K562 (cell line): ENCODE data around the gene MINDY4. TPM values are rescaled to one million over a fixed set of nuclear protein-coding genes. Genes with fewer than 3 reads are reported as not detected.

Experiments used
- ATAC-seq: fragments of 200-7000 bp; cut with Tn5 transposase; 3 replicates; pipeline ENCODE4 v1.9.1; 2020; ENCODE audit warnings: moderate library complexity
- BruUV-seq: library from RNA; stranded (reverse); fragments of 400-500 nt; replicated peaks from 2 replicates; lab custom pipeline; 2021; lab: Mats Ljungman, UMichigan
- CTCF ChIA-PET: fragments of 300-600 bp; formaldehyde crosslinking; extraction: SDS; loops from one replicate; lab custom pipeline; 2021; ENCODE audit warnings: low intra/inter-chr PET ratio; lab: Yijun Ruan, JAX
- POLR2A ChIA-PET: fragments of 300-600, 350-650 bp; sonication (Branson Sonifier 250); formaldehyde crosslinking; extraction: SDS; loops from one replicate; lab custom pipeline; 2021; ENCODE audit warnings: antibody characterized with exemption, inconsistent platforms; lab: Yijun Ruan, JAX
- DNase-seq, 4 experiments: peaks; one replicate each; pipeline versions ENCODE4 v3.0.0 to v3.0.0-alpha.2; 2011 to 2018; ENCODE audit warnings: low spot score in 3 of 4, mixed read lengths in 3 of 4; ENCODE audit errors: extremely low read depth in 1 of 4
- FAIRE-seq: peaks from 2 replicates; lab custom pipeline; 2011; peaks lifted over from hg19 to GRCh38; lab: Jason Lieb, UNC
- H2AFZ ChIP-seq: 2 replicates; pipeline ENCODE4 v1.6.0; 2011; ENCODE audit warnings: low read depth, low read length, control low read depth, inconsistent platforms
- H3K27ac ChIP-seq: fragments of 200-600 bp; 3 replicates; pipeline ENCODE4 v1.8.0; 2011; ENCODE audit warnings: low read depth, mild to moderate bottlenecking, control low read depth, inconsistent platforms, low read length, moderate library complexity, mixed read lengths; ENCODE audit errors: extremely low read depth
- H3K27me3 ChIP-seq, 2 experiments: fragments of 300-600 bp in 1 of 2; 2 replicates in 1 of 2; 3 replicates in 1 of 2; pipeline versions ENCODE4 v1.6.0 to v1.8.0; 2011; ENCODE audit warnings: inconsistent platforms in 2 of 2, low read length in 2 of 2, mild to moderate bottlenecking in 1 of 2, mixed read lengths in 1 of 2, moderate library complexity in 1 of 2; ENCODE audit not compliant: control insufficient read depth in 2 of 2, insufficient read depth in 2 of 2
- H3K36me3 ChIP-seq: fragments of 300-600 bp; 3 replicates; pipeline ENCODE4 v1.8.0; 2011; ENCODE audit warnings: mild to moderate bottlenecking, low read length, inconsistent platforms; ENCODE audit not compliant: control insufficient read depth, insufficient read depth
- H3K4me1 ChIP-seq, 2 experiments: fragments of 200-600 bp in 1 of 2; replicated peaks in 1 of 2; 2 replicates in 1 of 2; 3 replicates in 1 of 2; pipeline versions ENCODE4 v1.5.1 to v1.8.0; 2011; ENCODE audit warnings: inconsistent platforms in 2 of 2, low read length in 2 of 2, mild to moderate bottlenecking in 1 of 2, mixed read lengths in 1 of 2, moderate library complexity in 1 of 2; ENCODE audit not compliant: control insufficient read depth in 2 of 2, insufficient read depth in 2 of 2
- H3K4me2 ChIP-seq: 2 replicates; pipeline ENCODE4 v1.6.1; 2011; ENCODE audit warnings: low read length, control low read depth, inconsistent platforms, mixed read lengths; ENCODE audit not compliant: insufficient read depth
- H3K4me3 ChIP-seq: fragments of 200-600 bp; sonication (generic), shearing (Covaris generic); 2 replicates; pipeline ENCODE4 v1.5.1; 2016; ENCODE audit warnings: control low read depth, inconsistent platforms
- H3K79me2 ChIP-seq: fragments of 200-600 bp; 3 replicates; pipeline ENCODE4 v1.8.0; 2011; ENCODE audit warnings: low read length, inconsistent platforms; ENCODE audit not compliant: control insufficient read depth, insufficient read depth
- H3K9ac ChIP-seq, 2 experiments: 2 replicates each; pipeline versions ENCODE4 v1.6.0 to v1.6.1; 2011; ENCODE audit warnings: low read depth in 2 of 2, low read length in 2 of 2, control low read depth in 1 of 2, inconsistent platforms in 1 of 2, mild to moderate bottlenecking in 1 of 2, mixed read lengths in 1 of 2; ENCODE audit not compliant: insufficient read depth in 1 of 2
- H3K9me1 ChIP-seq: one replicate; pipeline ENCODE4 v1.6.0; 2011; ENCODE audit warnings: inconsistent platforms, mild to moderate bottlenecking, low read length, moderate library complexity; ENCODE audit not compliant: control insufficient read depth, insufficient read depth
- H3K9me3 ChIP-seq: replicated peaks from 2 replicates; pipeline ENCODE4 v1.5.1; 2011; ENCODE audit warnings: low read depth, low read length, inconsistent platforms; ENCODE audit not compliant: control insufficient read depth, insufficient read depth
- H4K20me1 ChIP-seq: replicated peaks from 2 replicates; pipeline ENCODE4 v1.6.1; 2011; ENCODE audit warnings: low read length, inconsistent platforms, mixed read lengths; ENCODE audit not compliant: control insufficient read depth, insufficient read depth
- ADNP ChIP-seq: fragments of 200-800 bp; sonication (Bioruptor generic); IDR thresholded peaks from 2 replicates; pipeline ENCODE4 v1.6.1; 2016; ENCODE audit warnings: missing genetic modification characterization, missing compliant biosample characterization
- CREM ChIP-seq: IDR thresholded peaks from 2 replicates; pipeline ENCODE4 v1.6.1; 2014; ENCODE audit warnings: antibody characterized with exemption, low read depth
- EHMT2 ChIP-seq: fragments of 450-650 bp; IDR thresholded peaks from 2 replicates; pipeline ENCODE4 v1.6.1; 2018; ENCODE audit warnings: antibody characterized with exemption
- ETV1 ChIP-seq: fragments of 450-650 bp; conservative IDR thresholded peaks from 2 replicates; pipeline ENCODE4 v1.6.1; 2016; ENCODE audit warnings: missing genetic modification characterization, control low read depth, low read depth, missing compliant biosample characterization
- ETV6 ChIP-seq, 3 experiments: fragments of 150-350 bp in 1 of 3; sonication (generic) in 1 of 3; formaldehyde crosslinking in 1 of 3; IDR thresholded peaks; 2 replicates each; pipeline versions ENCODE4 v1.6.1 to v1.8.0; 2014 to 2022; ENCODE audit warnings: borderline replicate concordance in 2 of 3, low read depth in 2 of 3, antibody characterized with exemption in 1 of 3, low read length in 1 of 3, mild to moderate bottlenecking in 1 of 3, missing genetic modification reagents in 1 of 3
- KAT7 ChIP-seq: sonication (generic); formaldehyde crosslinking; IDR thresholded peaks from 2 replicates; pipeline ENCODE4 v1.8.0; 2022; ENCODE audit warnings: missing genetic modification reagents, mild to moderate bottlenecking, borderline replicate concordance
- NFATC3 ChIP-seq: fragments of 450-650 bp; IDR thresholded peaks from 2 replicates; pipeline ENCODE4 v1.6.1; 2017; ENCODE audit warnings: mild to moderate bottlenecking
- PML ChIP-seq: IDR thresholded peaks from 2 replicates; pipeline ENCODE4 v1.6.1; 2012; ENCODE audit warnings: low read length, inconsistent platforms
- SRSF9 ChIP-seq: fragments of 200-400 bp; formaldehyde crosslinking; IDR thresholded peaks from 2 replicates; pipeline ENCODE4 v1.6.1; 2017; ENCODE audit warnings: low read depth, low read length, borderline replicate concordance
- ZBTB9 ChIP-seq: fragments of 450-650 bp; formaldehyde crosslinking; IDR thresholded peaks from 2 replicates; pipeline ENCODE4 v1.4.0; 2020; ENCODE audit warnings: mild to moderate bottlenecking, moderate library complexity
- ZNF146 ChIP-seq: IDR thresholded peaks from one replicate; pipeline ENCODE4 v1.6.1; 2018; ENCODE audit warnings: missing compliant biosample characterization; ENCODE audit not compliant: unreplicated experiment
- ZNF589 ChIP-seq: fragments of 200-800 bp; sonication (Bioruptor generic); IDR thresholded peaks from 2 replicates; pipeline ENCODE4 v1.6.1; 2016; ENCODE audit warnings: low read depth, missing genetic modification characterization, missing compliant biosample characterization
- ZNF695 ChIP-seq: fragments of 450-650 bp; formaldehyde crosslinking; IDR thresholded peaks from 2 replicates; pipeline ENCODE4 v1.4.0; 2020; ENCODE audit warnings: mild to moderate bottlenecking, moderate library complexity
- WGBS: fragments of 100-300 bp; shearing (Covaris generic); methylation state at CpG from one replicate; pipeline ENCODE4 v1.1.6; 2016; ENCODE audit warnings: low coverage, mixed read lengths; ENCODE audit not compliant: insufficient coverage; ENCODE audit errors: missing lambda C conversion rate; 5-methylcytosine and 5-hydroxymethylcytosine counted together
- in situ Hi-C: fragments of 300-500 bp; cut with MboI; formaldehyde crosslinking; loops from 4 replicates; pipeline ENCODE4 v1.15.0; 2018; ENCODE audit warnings: inconsistent platforms, mixed read lengths
- intact Hi-C: fragments of 100-400 bp; cut with micrococcal nuclease; formaldehyde crosslinking; loops from 2 replicates; pipeline ENCODE4 v1.14.2; 2022
- polyA plus RNA-seq, 8 experiments: library from polyadenylated mRNA; depleted of rRNA in 4 of 8; stranded (reverse) in 5 of 8; unstranded in 3 of 8; fragments of >200 nt; fragmentation: Nextera tagmentation in 2 of 8; fragmentation: Illumina TruSeq in 1 of 8; extraction: Ambion mirVana in 2 of 8; extraction: Trizol in 1 of 8; gene quantifications; 2 replicates each; pipeline versions ENCODE4 v1.2.1 to v1.2.3, GENCODE V29; 2011 to 2014; ENCODE audit warnings: inconsistent platforms in 1 of 8, missing spikeins in 1 of 8
- total RNA-seq, 7 experiments: library from RNA; depleted of rRNA in 6 of 7; stranded (reverse); fragments of >200 nt in 6 of 7; fragmentation: Illumina TruSeq in 2 of 7; extraction: Trizol in 2 of 7; gene quantifications; 2 replicates each; pipeline versions ENCODE4 v1.2.1 to v1.2.3, GENCODE V29; 2011 to 2021; ENCODE audit warnings: low replicate concordance in 1 of 7
- TF ChIP-seq, protein P1 (sequence below): fragments of 450-650 bp; IDR thresholded peaks from 2 replicates; pipeline ENCODE4 v1.6.1; 2016; ENCODE audit warnings: antibody characterized with exemption
- TF ChIP-seq, protein P2 (sequence below): IDR thresholded peaks from 2 replicates; pipeline ENCODE4 v1.6.1; 2011; ENCODE audit not compliant: insufficient read length; ENCODE audit errors: extremely low read depth

The MINDY4 gene
- total and polyA plus RNA-seq, 9 of the 15 experiments (the other 6 are each of a cell fraction or from before 2014, with no cell fraction given) = 2.1 to 16.7 (median 11.0) TPM

DNA sequence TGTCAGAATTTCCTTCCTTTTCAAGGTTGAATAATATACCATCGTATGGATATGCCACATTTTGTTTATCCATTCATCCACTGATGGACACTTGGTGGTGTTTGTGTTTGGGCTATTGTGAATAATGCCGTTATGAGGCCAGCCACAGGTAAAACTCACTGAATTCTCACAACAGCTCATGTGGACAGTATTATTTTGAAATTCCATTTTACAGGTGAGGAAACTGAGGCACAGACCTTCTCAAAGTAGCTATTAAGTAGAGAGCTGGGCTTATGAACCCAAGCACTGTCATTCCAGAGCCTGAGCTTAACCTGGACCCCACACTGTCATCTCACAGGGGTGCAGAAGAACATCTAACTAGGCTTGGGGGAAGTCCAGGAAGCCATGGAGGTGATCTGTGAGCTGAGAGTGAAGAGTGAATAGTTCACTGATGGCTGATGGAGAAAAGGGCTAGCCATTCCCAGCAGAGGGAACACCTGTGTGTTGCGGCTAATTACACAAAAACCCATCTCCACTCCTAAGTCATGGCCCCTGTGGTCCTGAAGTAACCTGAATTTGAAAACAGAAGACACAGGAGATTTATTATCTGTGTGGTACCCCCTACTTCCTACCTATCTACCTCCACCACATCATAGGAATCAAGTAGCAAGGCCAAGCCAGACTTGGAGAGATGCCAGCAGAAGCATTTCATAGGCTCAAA lies 10.6 kb upstream of the MINDY4 start (continued):
- TF ChIP-seq, protein P1, sequence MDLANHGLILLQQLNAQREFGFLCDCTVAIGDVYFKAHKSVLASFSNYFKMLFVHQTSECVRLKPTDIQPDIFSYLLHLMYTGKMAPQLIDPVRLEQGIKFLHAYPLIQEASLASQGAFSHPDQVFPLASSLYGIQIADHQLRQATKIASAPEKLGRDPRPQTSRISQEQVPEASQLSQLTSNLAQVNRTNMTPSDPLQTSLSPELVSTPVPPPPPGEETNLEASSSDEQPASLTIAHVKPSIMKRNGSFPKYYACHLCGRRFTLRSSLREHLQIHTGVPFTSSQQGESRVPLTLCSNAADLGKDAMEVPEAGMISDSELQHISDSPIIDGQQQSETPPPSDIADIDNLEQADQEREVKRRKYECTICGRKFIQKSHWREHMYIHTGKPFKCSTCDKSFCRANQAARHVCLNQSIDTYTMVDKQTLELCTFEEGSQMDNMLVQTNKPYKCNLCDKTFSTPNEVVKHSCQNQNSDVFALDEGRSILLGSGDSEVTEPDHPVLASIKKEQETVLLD = no peak
- TF ChIP-seq ZNF695 (CRISPR knock-in tag) = no peak
- 0 out of 2 replicates have a peak, but pooled peaks have one; percentile 16 for TF ChIP-seq ETV1 (tag)
- peak; percentile 43; the same call in 1 of the 2 replicates for TF ChIP-seq ADNP
- TF ChIP-seq ZNF146 = peak; percentile 27

DNA sequence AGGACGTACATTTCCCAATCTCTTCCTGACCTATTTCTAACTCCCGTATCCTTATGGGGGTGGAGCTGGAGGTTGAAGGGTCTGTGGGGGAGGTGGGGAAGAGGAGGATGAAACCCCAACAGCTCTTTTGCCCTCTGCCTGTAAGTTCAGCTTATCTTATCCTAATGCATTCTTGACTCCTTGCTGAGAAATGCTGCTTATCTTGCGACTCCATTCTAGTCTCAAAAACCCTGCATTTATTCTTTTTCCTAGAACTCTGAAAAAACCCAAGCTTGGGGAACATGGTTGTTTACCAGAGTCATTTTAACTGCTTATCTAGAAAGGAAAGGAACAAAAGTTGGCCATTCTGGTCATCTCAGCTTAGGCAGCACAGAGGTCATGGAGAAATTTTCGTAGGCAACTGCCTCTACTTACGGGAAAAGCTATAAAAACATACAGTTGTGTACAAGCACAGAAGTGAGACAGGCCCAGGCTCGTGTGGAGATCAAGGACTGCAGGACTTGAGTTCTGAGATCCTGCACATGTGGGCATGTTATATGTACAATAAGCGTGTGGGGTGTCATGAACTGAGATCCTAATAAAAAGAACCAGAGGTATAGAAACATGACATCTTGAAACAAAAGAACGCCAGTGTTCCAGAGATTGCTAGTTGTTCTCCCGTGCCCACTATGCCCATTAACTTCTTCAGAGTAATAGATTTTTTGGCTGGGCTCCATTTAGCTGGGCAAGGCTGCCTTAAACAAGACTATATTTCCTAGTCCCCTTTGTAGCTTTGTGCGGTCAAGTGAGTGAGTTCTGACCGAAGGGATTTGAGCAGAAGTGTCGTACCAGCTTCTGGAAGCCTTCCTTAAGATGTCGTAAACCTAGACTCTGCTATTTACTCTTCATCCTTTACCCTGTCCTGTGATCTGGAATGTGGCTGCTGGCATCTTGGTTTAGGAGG lies 9.7 kb upstream of the MINDY4 start:
- ChIA-PET CTCF (no interaction called here), POLR2A (interaction anchor here (1.1 to 1.7 kb wide), 7 partner anchors 9 to 155 kb away, joined by 3 to 7 read pairs (median 4); partner anchors contain the start of gene INMT)
- Histone ChIP-seq H3K36me3 (no peaks in the 10 kb centered on the region), H3K79me2 (no peaks in the 10 kb centered on the region), H3K27ac (peak overlapping the region; percentile 92), H3K4me3 (no peak overlapping the region), H2AFZ (peak overlapping the region; percentile 80), H4K20me1 (no peaks in the 10 kb centered on the region), H3K27me3 (no peaks in the 10 kb centered on the region), H3K9me3 (no peaks in the 10 kb centered on the region), H3K4me1 (peaks cover 31 to 49% of the 10 kb centered on the region in 2 experiments), H3K9ac (peak overlapping the region in 1 of 2 experiments; percentile 50; a peak in 2 of 4 replicates), H3K9me1 (no peaks in the 10 kb centered on the region), H3K4me2 (peak overlapping the region; percentile 71)
- peak; percentile 76 to 97 (median 86) for DNase-seq
- peak; percentile 99 for FAIRE-seq
- WGBS = 16% methylated on average over 13 of the region's 13 CpGs
- in situ Hi-C loops = no loop called here
- peak; percentile 87 for ATAC-seq
- BruUV-seq = no TSS peak
- intact Hi-C loops = loop anchor here (1.0 to 5.0 kb wide), 3 partner anchors 10 to 154 kb away; partner anchors contain the start of gene MINDY4
- TF ChIP-seq ZBTB9 (peak; percentile 72), SRSF9 (no peak), ETV6 (IDR thresholded peaks at IDR 0.05; ENCODE audit: borderline replicate concordance in 1 of 2, low read depth in 2 of 2, low read length in 1 of 2) (peak in 1 of 2 experiments; percentile 45; a peak in 1 of 4 replicates), ETV6 (CRISPR knock-in tag; IDR thresholded peaks at IDR 0.05; ENCODE audit: borderline replicate concordance) (no peak), CREM (peak; percentile 84), EHMT2 (peak; percentile 60), ZNF589 (CRISPR knock-in tag) (peak; percentile 94), KAT7 (CRISPR knock-in tag) (peak; percentile 67; the same call in 1 of the 2 replicates), PML (peak; percentile 98), NFATC3 (peak; percentile 92)
- TF ChIP-seq, protein P2, sequence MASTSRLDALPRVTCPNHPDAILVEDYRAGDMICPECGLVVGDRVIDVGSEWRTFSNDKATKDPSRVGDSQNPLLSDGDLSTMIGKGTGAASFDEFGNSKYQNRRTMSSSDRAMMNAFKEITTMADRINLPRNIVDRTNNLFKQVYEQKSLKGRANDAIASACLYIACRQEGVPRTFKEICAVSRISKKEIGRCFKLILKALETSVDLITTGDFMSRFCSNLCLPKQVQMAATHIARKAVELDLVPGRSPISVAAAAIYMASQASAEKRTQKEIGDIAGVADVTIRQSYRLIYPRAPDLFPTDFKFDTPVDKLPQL = no peak
